HG03575 (cell line): Measurements from ENCODE around the gene ST3GAL4.
"Not testable (repeated sequence)": the region's sequence is repeated elsewhere in the genome, so short reads cannot be mapped to it uniquely, and the experiment has no call there.

Source experiments
- ATAC-seq: cut with Tn5 transposase; IDR thresholded peaks from one replicate; pipeline ENCODE4 v1.9.1; 2021; ENCODE audit not compliant: unreplicated experiment, insufficient number of reproducible peaks, low FRiP score; ENCODE audit errors: extremely low read depth

Gene ST3GAL4

DNA sequence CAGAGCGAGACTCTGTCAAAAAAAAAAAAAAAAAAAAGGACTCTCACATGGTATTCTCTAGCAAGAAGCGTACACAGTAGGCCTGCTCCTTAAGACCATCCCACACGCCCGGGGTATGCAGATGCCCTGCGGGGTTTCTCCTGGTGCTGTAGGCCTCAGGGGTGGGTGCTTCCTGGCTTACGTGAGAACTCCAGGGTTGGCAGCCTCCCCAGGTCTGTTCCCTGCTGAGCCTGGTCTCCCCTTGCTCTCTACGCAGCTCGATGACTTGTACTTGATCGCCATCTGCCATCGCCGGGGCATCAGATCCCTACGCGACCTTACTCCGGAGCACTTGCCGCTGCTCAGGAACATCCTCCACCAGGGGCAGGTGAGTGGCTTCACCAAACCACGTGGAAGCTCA lies 12.4 kb upstream of the ST3GAL4 start:
- no peak for ATAC-seq

DNA sequence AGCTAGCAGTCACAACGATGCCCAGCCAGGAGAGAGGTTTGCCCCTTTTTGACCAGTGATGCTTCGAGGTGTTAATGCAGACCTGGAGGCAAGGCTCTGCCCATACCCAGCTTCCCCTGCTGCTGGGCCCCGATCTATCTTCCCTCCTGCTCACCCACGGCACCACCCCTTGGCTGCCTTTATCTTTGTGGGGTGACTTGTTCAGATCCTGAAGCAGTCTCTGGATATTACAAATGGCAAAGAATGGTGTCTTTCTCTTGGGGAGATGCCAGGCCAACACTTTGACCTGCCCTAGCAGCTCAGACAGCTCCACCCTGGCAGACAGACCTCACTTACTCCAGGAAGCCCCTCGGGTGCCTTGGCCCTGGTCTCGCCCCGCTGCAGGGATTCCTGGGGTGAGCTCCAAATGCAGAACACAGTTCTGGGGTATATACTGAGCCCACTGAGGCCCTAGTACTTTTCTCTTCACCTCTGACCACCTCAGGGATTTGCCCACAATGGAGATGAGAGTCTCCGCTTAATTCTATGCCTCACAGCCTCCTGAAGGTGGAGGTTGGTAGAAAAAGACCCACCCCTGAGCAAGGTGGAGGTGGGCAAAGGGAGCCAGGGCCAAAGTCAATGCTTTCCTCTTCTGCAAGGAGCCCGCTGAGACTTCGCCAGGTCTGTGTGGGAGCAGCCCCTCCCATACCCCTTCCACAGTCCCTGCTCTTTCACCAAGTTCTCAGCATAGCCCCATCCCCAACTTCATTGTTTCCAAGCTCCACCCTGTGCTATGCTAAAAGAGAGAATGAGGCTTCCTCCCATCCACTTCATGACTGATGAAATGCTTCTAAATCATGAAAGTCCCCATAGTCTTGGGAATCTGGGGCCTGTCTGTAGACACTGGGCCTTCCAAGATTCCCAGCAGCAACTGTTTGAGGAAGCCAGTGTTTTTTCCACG lies 11.1 kb upstream of the ST3GAL4 start:
- no peak for ATAC-seq

- ATAC-seq, result no peak
These were observed 10.2 kb upstream of the ST3GAL4 start for GRCh38 chr11:126345283-126345682.

DNA sequence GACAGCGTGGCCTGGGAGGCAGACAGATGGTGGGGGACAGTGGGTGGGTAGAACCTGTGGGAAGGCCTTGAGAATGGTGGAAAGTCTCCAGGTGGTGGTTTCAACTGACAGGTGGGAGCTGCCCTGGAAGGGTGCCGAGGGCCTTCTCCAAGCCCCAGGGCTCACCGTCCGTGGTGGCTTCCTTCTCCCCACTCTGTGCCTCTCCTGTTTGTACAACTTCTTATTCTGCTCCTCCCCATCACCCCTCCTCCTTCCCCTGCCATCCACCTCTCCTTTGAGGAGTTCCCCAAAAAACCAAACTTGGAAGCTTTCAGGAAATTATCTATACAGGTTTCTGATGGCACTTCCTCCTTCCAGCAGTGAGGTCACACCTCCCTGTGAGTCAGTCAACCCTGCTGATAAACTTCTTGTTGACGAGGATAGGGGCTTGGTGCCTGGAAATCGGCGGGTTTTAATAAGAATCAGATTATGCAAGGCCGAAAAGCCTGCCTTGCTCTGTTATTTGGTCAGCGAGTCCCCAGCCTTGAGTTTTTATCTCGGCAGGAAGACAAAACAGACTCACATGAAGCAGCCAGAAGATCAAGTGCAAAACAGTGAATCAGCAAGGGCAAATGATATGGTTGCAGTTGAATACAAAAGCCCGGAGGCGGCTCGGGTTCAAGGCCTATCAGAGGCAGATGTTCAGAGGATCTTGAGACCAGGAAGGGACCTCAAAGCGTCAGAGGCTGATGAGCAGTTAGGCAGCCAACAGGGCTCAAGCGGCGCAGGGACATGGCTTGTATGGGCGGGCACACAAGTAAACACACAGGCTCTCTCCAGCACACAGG lies 9.5 kb upstream of the ST3GAL4 start:
- no peak for ATAC-seq

DNA sequence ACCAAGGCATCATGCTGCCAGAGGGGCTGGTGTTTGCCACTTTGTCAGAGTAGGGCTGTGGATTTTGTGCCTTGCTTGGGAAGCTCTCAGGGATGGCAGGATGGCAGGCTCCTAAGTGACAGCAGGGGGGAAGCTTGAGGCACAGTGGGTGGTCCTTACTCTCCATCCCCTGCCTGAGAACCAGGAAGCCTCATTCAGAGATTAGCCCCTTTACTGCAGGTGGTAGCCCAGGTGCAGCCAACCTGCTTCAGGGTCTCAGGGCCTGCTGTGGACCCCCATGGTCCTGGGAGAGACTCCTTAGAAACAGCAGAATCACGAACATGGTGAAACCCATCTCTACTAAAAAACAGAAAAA lies 8.9 kb upstream of the ST3GAL4 start:
- ATAC-seq, result no peak

DNA sequence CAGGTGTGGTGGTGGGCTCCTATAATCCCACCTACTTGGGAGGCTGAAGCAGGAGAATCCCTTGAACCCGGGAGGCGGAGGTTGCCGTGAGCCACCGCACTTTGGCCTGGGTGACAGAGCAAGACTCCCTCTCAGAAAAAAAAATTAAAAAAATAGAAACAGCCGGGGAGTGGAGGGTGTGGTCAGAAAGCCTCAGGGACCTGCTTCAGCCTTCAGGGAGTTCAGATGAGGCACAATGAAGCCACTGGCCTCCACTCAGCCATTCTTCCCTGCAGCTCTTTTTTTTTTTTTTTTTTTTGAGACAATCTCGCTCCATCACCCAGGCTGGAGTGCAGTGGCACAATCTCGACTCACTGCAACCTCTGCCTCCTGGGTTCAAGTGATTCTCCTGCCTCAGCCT lies 8.5 kb upstream of the ST3GAL4 start:
- not testable (repeated sequence) for ATAC-seq

DNA sequence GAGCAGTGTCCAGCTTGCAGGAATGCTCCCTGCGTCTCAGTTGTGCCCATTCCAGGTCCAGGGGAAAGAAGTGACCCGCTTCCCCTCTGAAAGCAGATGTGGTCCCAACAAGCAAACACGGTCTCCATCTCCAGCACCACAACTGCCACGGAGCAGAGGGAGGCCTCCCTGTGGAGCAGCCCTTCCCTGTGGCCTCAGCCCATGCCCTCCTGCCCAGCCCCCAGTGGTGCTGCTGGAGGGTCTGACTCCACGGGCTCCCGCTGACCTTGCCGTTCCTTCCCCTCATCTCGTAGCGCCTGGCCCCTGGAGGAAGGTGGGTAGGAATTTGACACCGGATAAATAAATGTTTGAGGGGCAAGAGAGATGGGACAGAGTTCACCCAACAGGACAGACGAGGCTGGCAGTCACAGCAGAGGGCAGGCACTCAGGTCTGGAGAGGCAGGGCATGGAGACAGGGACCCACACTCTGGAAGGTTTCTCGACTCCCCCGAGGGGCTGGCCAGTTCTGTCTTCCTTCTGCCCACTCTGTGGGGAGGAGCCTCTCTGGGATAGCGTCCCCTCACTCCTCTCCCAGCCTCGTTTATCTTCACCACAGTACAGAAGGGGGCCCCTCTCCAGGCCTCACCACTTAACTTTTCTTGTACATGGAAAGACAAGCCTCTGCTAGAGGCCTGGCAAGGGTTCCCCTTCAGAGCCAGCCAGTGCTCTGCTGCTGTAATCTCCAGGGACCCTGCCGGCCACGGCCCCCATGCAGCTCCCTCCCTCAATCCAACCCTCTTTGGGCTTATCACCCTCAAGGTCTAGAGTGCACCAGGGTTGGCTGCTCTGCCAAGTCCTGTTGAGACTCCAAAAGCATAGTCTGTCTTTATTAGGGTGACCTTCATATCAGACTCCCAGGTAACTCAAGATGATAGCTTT lies 7.5 kb upstream of the ST3GAL4 start:
- no peak for ATAC-seq

DNA sequence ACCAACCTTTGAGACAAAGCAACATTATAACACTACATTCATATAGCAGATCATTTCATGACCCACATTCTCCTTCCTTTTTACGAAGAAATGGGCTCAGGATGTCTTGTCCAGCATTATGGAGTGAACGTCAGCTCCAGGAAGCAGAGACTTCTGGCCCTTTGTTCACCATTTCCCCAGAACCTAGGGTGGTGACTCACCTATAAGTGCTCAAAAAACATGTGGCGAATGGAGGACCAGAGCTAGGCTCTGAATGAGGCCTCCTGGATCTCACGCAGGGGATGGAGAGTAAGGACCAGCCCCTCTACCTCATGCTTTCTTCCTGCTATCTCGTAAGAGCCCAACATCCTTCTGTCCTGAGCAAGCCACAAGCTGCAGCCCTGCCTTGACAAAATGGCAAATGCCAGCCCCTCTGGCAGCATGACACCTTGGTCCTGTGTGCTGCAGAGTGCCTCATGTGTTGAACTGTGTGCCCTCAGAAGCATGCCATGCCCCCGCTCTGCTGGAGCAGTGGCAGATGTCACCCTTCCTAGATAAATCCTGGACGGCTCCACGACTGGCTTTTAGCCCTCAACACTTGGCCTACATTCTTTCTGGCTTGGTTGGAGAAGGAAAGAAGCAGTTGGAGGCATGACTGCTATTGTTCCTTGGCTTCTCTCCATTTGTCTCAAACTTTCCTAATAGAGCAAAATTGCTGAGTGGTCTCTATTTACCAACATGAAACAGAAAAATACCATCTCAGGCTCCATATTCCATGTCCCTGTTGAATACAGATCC lies 6.5 kb upstream of the ST3GAL4 start:
- no peak for ATAC-seq

GRCh38 chr11:126350836-126351235 lies 4.7 kb upstream of the ST3GAL4 start:
- ATAC-seq, result no peak

- no peak for ATAC-seq
These were observed 3.3 kb upstream of the ST3GAL4 start for GRCh38 chr11:126352163-126352562.

DNA sequence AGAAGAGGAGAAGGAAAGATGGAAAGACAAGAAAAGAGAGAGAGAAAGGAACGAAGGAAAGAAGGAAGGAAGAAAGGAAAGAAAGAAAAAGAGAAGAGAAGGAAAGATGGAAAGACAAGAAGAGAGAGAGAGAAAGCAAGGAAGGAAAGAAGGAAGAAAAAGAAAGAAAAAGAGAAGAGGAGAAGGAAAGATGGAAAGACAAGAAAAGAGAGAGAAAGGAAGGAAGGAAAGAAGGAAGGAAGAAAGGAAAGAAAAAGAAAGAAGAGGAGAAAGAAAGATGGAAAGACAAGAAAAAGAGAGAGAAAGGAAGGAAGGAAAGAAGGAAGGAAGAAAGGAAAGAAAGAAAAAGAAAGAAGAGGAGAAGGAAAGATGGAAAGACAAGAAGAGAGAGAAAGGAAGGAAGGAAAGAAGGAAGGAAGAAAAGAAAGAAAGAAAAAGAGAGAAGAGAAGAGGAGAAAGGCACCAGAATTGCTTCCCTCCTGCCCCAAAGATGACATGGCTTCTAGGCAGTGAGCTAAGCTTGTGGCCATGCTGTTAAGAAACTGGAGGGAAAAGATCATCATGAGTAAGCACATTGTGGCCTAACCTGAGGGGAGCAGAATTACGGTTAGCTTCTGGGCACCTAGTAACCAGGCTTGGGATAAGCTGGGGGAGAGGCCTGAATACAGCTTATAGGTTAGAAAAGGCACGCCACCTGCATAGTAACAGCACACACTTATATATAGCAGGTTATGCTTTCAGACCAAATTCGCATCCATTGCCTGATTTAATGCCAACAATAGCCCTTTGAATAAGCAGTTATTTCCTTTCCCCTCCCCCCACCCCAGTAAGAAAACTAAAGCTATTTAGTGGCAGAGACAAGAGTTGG lies 2.3 kb upstream of the ST3GAL4 start:
- no peak for ATAC-seq

GRCh38 chr11:126354631-126355323 lies 709 bp upstream of the ST3GAL4 start:
- no peak for ATAC-seq

DNA sequence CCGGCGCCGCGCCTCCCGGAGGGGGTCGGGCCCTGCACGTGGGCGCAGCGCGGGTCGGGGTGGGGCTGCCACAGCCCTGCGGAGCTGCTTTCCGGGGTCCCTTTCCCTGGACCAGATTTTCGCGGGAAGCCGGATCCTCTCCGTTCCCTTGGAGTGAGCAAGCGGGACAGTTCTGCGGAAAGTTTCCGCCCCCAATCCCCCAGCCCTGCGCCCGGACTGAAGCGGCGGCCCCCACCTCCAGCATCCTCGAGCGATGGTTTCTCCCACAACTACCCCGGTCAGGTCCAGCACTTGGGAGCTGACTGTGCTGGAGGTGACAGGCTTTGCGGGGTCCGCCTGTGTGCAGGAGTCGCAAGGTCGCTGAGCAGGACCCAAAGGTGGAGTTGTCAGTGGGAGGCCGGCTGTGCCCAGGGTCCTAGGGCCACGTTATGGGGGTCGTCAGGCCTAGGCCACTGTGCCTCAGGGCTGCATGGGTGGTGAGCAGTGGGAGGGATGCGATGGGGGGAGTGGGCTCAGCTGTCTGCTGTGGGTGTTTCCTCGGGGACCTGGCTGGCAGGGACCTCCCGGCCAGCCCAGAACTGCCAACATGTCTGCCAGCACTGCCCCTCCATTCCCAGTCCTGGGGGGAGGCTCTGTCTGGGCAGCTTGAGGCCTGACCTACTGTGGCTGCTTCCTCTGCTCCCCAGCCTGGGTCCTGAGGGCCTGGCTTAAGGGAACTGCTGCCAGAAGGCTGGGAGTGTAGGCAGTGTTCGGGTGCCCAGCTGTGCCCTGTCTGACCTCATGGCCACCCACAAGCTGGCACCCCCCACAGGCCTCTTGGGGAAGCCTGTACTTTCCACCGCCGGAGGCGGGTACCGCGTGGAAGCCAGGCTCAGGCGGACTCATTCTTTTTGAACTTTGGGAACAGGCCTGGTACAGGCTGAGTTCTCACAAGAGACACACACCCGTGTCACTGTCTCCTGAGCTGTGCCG lies 726 bp downstream of the ST3GAL4 start:
- ATAC-seq, result no peak

DNA sequence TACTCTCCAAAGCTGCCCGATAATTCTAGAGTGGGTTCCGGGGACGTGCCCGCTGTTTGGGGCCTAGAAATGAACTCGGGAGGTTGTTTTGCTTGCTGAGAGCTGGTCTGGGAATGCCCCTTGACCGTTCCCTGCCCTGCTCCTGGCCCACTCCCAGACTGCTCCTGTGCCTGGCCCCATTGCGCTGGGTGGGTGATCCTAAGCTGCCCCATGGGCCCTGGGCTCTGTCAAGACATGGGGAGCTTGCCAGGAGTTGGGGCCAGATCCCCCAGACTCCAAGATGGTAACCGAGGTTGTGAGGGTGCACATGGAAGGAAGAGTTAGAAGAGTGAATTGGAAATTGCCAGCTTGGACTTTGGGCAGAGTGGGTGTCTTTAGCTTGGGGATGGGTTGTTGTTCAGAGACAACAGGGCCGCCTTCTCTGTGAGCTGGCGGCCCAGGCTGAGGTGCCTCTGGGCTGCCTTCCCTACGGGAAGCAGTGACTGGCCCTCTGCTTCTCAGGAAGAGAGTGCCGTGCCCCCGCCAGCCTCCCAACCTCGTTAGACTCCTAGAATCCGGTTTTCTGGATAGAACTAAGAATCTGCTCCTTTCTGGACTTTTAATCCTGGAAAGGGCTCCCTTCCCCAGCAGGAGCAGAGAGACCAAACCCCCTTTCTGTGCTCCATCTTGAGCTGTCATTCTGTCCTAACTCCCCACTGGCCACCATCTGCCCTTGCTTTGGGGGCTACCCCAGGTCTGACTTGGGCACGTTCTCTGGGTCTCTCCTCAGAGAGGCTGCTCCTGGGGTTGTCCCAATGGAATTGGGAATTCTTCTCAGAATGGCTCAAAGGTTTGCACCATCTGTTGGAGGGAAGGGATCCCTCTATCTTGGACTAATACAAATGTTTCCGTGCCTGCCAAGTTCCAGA lies 1.8 kb downstream of the ST3GAL4 start:
- ATAC-seq, result no peak
